Osteocyte (in vitro differentiated cells): ENCODE results near the gene MAB21L2. TPM values are rescaled to one million over a fixed set of nuclear protein-coding genes. Genes with fewer than 3 reads are reported as not detected.
"Not testable (repeated sequence)": the region's sequence is repeated elsewhere in the genome, so short reads cannot be mapped to it uniquely, and the experiment has no call there.

Experiments
- DNase-seq: peaks from one replicate; pipeline ENCODE4 v3.0.0; 2021; ENCODE audit warnings: mixed read lengths; ENCODE audit not compliant: unreplicated experiment; ENCODE audit errors: extremely low spot score
- H3K27ac Mint-ChIP-seq: one replicate; pipeline ENCODE4 v1.8.0; 2021; ENCODE audit warnings: mild to moderate bottlenecking, mixed read lengths; ENCODE audit not compliant: unreplicated experiment
- H3K27me3 Mint-ChIP-seq: one replicate; pipeline ENCODE4 v1.8.0; 2021; ENCODE audit warnings: mixed read lengths; ENCODE audit not compliant: unreplicated experiment
- H3K36me3 Mint-ChIP-seq: one replicate; pipeline ENCODE4 v1.8.0; 2021; ENCODE audit warnings: mixed read lengths; ENCODE audit not compliant: unreplicated experiment
- H3K4me1 Mint-ChIP-seq: one replicate; pipeline ENCODE4 v1.8.0; 2021; ENCODE audit warnings: mixed read lengths; ENCODE audit not compliant: unreplicated experiment
- H3K4me3 Mint-ChIP-seq: one replicate; pipeline ENCODE4 v1.8.0; 2021; ENCODE audit warnings: mild to moderate bottlenecking, moderate library complexity, mixed read lengths; ENCODE audit not compliant: unreplicated experiment
- H3K9me3 Mint-ChIP-seq: one replicate; pipeline ENCODE4 v1.8.0; 2021; ENCODE audit warnings: mixed read lengths; ENCODE audit not compliant: unreplicated experiment
- CTCF ChIP-seq: fragments of 200-600 bp; sonication (generic); IDR thresholded peaks from 2 replicates; pipeline ENCODE4 v1.5.0; 2021; ENCODE audit warnings: antibody characterized with exemption, mild to moderate bottlenecking, moderate library complexity
- total RNA-seq: library from RNA; stranded (reverse); gene quantifications from 2 replicates; pipeline ENCODE4 v1.2.1, GENCODE V29; 2021

The MAB21L2 gene
- total RNA-seq, 1 donor from 2014 or later: 72.1 TPM

- no peak for DNase-seq
- Mint-ChIP-seq H3K36me3 (peaks cover 8% of the 10 kb centered on the region), H3K9me3 (peaks cover 10% of the 10 kb centered on the region), H3K27me3 (no peaks in the 10 kb centered on the region), H3K27ac (peak overlapping the region; percentile 35), H3K4me1 (peaks cover 9% of the 10 kb centered on the region), H3K4me3 (no peak overlapping the region)
- TF ChIP-seq CTCF: no peak
Observed at GRCh38 chr4:150540959-150541360, 41.0 kb upstream of the MAB21L2 start.

DNA sequence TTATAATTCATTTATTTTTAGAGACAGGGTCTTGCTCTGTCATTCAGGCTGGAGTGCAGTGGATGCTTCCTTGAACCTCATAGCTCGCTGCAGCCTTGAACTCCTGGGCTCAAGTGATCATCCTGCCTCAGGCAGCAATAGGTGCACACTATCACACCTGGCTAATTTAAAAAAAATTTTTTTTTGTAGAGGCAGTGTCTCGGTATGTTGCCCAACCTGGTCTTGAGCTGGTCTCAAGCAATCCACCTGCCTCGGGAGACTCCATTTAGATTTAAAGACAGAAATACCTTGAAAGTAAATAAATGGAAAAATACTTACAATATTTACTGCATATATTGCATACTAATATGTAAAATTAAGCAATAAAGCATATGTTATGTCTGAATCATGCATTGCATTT lies 40.3 kb upstream of the MAB21L2 start:
- no peak for DNase-seq
- Mint-ChIP-seq H3K4me3 (no peak overlapping the region), H3K9me3 (peaks cover 8% of the 10 kb centered on the region), H3K27me3 (no peaks in the 10 kb centered on the region), H3K36me3 (peaks cover 6% of the 10 kb centered on the region), H3K4me1 (peaks cover 9% of the 10 kb centered on the region), H3K27ac (no peak overlapping the region)
- no peak for TF ChIP-seq CTCF

DNA sequence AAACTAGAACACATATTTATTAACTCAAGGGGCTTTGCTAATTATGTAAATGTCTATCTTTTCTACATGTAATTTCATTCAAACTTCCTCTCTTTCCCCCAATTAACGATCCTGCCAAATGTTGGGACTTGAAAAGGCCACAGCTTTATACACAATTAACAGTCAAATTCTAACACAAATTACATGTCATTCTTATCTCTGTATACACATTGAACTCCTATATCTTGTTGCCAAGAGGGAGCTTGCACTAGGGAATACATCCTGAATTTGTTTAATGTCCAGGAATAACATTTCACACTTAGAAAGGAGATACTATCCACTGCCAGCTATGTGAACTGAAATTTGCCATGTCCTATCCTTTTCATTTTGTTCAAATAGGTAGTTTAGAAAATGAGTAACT lies 38.9 kb upstream of the MAB21L2 start:
- TF ChIP-seq CTCF: no peak
- H3K4me1 Mint-ChIP-seq: peaks cover 9% of the 10 kb centered on the region
- H3K36me3 Mint-ChIP-seq: peaks cover 3% of the 10 kb centered on the region
- no peaks in the 10 kb centered on the region for H3K9me3 Mint-ChIP-seq
- no peak overlapping the region for H3K27ac Mint-ChIP-seq
- H3K4me3 Mint-ChIP-seq: no peak overlapping the region
- DNase-seq: no peak
- H3K27me3 Mint-ChIP-seq: no peaks in the 10 kb centered on the region

DNA sequence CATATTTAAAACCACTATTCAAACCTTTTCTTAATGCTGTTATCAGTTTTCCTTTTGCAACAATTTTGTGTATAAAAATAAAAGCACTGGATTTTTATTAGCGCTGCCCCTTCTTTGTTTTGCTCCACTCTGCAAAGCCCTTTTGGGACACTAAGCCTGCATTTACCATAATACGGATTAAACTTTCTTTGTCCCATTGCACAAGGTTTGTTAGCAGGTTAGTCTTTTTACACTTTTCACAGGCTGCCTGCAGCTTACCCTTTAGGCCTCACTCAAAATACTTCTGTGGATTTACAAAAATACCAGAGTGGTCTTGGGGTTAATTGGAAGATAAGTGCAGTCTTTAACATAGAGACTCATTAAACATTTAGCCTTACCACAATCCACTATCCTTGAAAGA lies 35.7 kb upstream of the MAB21L2 start:
- TF ChIP-seq CTCF: no peak
- Mint-ChIP-seq H3K4me3 (no peak overlapping the region), H3K4me1 (peaks cover under 1% of the 10 kb centered on the region), H3K36me3 (no peaks in the 10 kb centered on the region), H3K9me3 (no peaks in the 10 kb centered on the region), H3K27me3 (no peaks in the 10 kb centered on the region), H3K27ac (no peak overlapping the region)
- DNase-seq: no peak

- no peak overlapping the region for H3K4me3 Mint-ChIP-seq
- DNase-seq: no peak
- no peak overlapping the region for H3K27ac Mint-ChIP-seq
- H3K9me3 Mint-ChIP-seq: no peaks in the 10 kb centered on the region
- TF ChIP-seq CTCF: no peak
- no peaks in the 10 kb centered on the region for H3K27me3 Mint-ChIP-seq
- peaks cover 3% of the 10 kb centered on the region for H3K36me3 Mint-ChIP-seq
- no peaks in the 10 kb centered on the region for H3K4me1 Mint-ChIP-seq
Observed at GRCh38 chr4:150547154-150547838, 34.7 kb upstream of the MAB21L2 start.

GRCh38 chr4:150557811-150558210 lies 24.1 kb upstream of the MAB21L2 start:
- H3K27me3 Mint-ChIP-seq, H3K9me3 Mint-ChIP-seq, H3K36me3 Mint-ChIP-seq, H3K4me3 Mint-ChIP-seq, H3K4me1 Mint-ChIP-seq, DNase-seq, H3K27ac Mint-ChIP-seq: not testable (repeated sequence)
